Activated T-helper 17 cell treated with anti-CD3 and anti-CD28 coated beads, Interleukin-2, amount 50 U/mL, for 72 hours (primary cell): ENCODE results near the gene PIWIL1. TPM values are rescaled to one million over a fixed set of nuclear protein-coding genes. Genes with fewer than 3 reads are reported as not detected.

Source experiments
- ATAC-seq: fragments of 150-1000 bp; cut with Tn5 transposase; replicated peaks from 2 replicates; pipeline ENCODE4 v1.10.0; 2021; ENCODE audit warnings: mild to moderate bottlenecking, moderate library complexity
- H3K27ac Mint-ChIP-seq: one replicate; pipeline ENCODE4 v1.8.0; 2022; ENCODE audit warnings: mixed read lengths
- H3K27me3 Mint-ChIP-seq: one replicate; pipeline ENCODE4 v1.8.0; 2022; ENCODE audit warnings: mixed read lengths
- H3K36me3 Mint-ChIP-seq: one replicate; pipeline ENCODE4 v1.8.0; 2022; ENCODE audit warnings: low read depth, mild to moderate bottlenecking, mixed read lengths
- H3K4me1 Mint-ChIP-seq: one replicate; pipeline ENCODE4 v1.8.0; 2022; ENCODE audit warnings: mixed read lengths
- H3K4me3 Mint-ChIP-seq: one replicate; pipeline ENCODE4 v1.8.0; 2022; ENCODE audit warnings: mild to moderate bottlenecking, mixed read lengths
- H3K9me3 Mint-ChIP-seq: one replicate; pipeline ENCODE4 v1.8.0; 2022; ENCODE audit warnings: mixed read lengths
- total RNA-seq, 2 donors: library from RNA; stranded (reverse); gene quantifications; one replicate each; pipeline ENCODE4 v1.2.3, GENCODE V29; 2022

Gene PIWIL1
- total RNA-seq, 2 donors from 2014 or later, result not detected

- no peaks in the 10 kb centered on the region for H3K36me3 Mint-ChIP-seq
- no peaks in the 10 kb centered on the region for H3K4me1 Mint-ChIP-seq
- no peak overlapping the region for H3K27ac Mint-ChIP-seq
- ATAC-seq, result no peak
- H3K4me3 Mint-ChIP-seq, result no peak overlapping the region
- no peaks in the 10 kb centered on the region for H3K9me3 Mint-ChIP-seq
- peaks cover 9% of the 10 kb centered on the region for H3K27me3 Mint-ChIP-seq
Measured at GRCh38 chr12:130322263-130322662, 15.4 kb upstream of the PIWIL1 start.

GRCh38 chr12:130330685-130331084 lies 7.0 kb upstream of the PIWIL1 start:
- H3K4me1 Mint-ChIP-seq, result no peaks in the 10 kb centered on the region
- no peak for ATAC-seq
- no peaks in the 10 kb centered on the region for H3K36me3 Mint-ChIP-seq
- H3K4me3 Mint-ChIP-seq, result no peak overlapping the region
- H3K27me3 Mint-ChIP-seq, result peaks cover 19% of the 10 kb centered on the region
- H3K9me3 Mint-ChIP-seq, result no peaks in the 10 kb centered on the region
- H3K27ac Mint-ChIP-seq, result no peak overlapping the region

GRCh38 chr12:130331146-130331545 lies 6.5 kb upstream of the PIWIL1 start:
- no peak overlapping the region for H3K27ac Mint-ChIP-seq
- H3K4me1 Mint-ChIP-seq, result no peaks in the 10 kb centered on the region
- ATAC-seq, result no peak
- H3K27me3 Mint-ChIP-seq, result peaks cover 20% of the 10 kb centered on the region
- H3K4me3 Mint-ChIP-seq, result no peak overlapping the region
- H3K36me3 Mint-ChIP-seq, result no peaks in the 10 kb centered on the region
- no peaks in the 10 kb centered on the region for H3K9me3 Mint-ChIP-seq

- ATAC-seq, result no peak
- Mint-ChIP-seq H3K27me3 (peaks cover 15% of the 10 kb centered on the region), H3K27ac (no peak overlapping the region), H3K4me1 (no peaks in the 10 kb centered on the region), H3K36me3 (no peaks in the 10 kb centered on the region), H3K9me3 (no peaks in the 10 kb centered on the region), H3K4me3 (no peak overlapping the region)
Measured at GRCh38 chr12:130333341-130333740, 4.3 kb upstream of the PIWIL1 start.

- H3K27me3 Mint-ChIP-seq, result peaks cover 13% of the 10 kb centered on the region
- no peak overlapping the region for H3K27ac Mint-ChIP-seq
- H3K4me3 Mint-ChIP-seq, result no peak overlapping the region
- no peaks in the 10 kb centered on the region for H3K9me3 Mint-ChIP-seq
- no peaks in the 10 kb centered on the region for H3K36me3 Mint-ChIP-seq
- no peak for ATAC-seq
- no peaks in the 10 kb centered on the region for H3K4me1 Mint-ChIP-seq
Measured at GRCh38 chr12:130334399-130334798, 3.3 kb upstream of the PIWIL1 start.

- Mint-ChIP-seq H3K4me3 (no peak overlapping the region), H3K36me3 (no peaks in the 10 kb centered on the region), H3K27me3 (peaks cover 11% of the 10 kb centered on the region), H3K27ac (no peak overlapping the region), H3K9me3 (no peaks in the 10 kb centered on the region), H3K4me1 (no peaks in the 10 kb centered on the region)
- no peak for ATAC-seq
Measured at GRCh38 chr12:130334937-130335336, 2.8 kb upstream of the PIWIL1 start.

GRCh38 chr12:130335517-130336392 lies 1.9 kb upstream of the PIWIL1 start:
- no peak overlapping the region for H3K4me3 Mint-ChIP-seq
- no peaks in the 10 kb centered on the region for H3K9me3 Mint-ChIP-seq
- no peaks in the 10 kb centered on the region for H3K4me1 Mint-ChIP-seq
- no peak overlapping the region for H3K27ac Mint-ChIP-seq
- H3K27me3 Mint-ChIP-seq, result peaks cover 10% of the 10 kb centered on the region
- H3K36me3 Mint-ChIP-seq, result no peaks in the 10 kb centered on the region
- ATAC-seq, result no peak

GRCh38 chr12:130336723-130337487 lies 782 bp upstream of the PIWIL1 start:
- no peaks in the 10 kb centered on the region for H3K9me3 Mint-ChIP-seq
- H3K27me3 Mint-ChIP-seq, result peaks cover 10% of the 10 kb centered on the region
- H3K36me3 Mint-ChIP-seq, result no peaks in the 10 kb centered on the region
- H3K4me3 Mint-ChIP-seq, result no peak overlapping the region
- no peaks in the 10 kb centered on the region for H3K4me1 Mint-ChIP-seq
- no peak overlapping the region for H3K27ac Mint-ChIP-seq
- ATAC-seq, result no peak

- Mint-ChIP-seq H3K36me3 (no peaks in the 10 kb centered on the region), H3K4me1 (no peaks in the 10 kb centered on the region), H3K27me3 (peaks cover 10% of the 10 kb centered on the region), H3K27ac (no peak overlapping the region), H3K4me3 (no peak overlapping the region), H3K9me3 (no peaks in the 10 kb centered on the region)
- ATAC-seq, result no peak
Measured at GRCh38 chr12:130338794-130339601, 1.3 kb downstream of the PIWIL1 start.

GRCh38 chr12:130339951-130340350 lies 2.3 kb downstream of the PIWIL1 start:
- Mint-ChIP-seq H3K27me3 (peaks cover 10% of the 10 kb centered on the region), H3K36me3 (no peaks in the 10 kb centered on the region), H3K27ac (no peak overlapping the region), H3K9me3 (no peaks in the 10 kb centered on the region), H3K4me3 (no peak overlapping the region), H3K4me1 (no peaks in the 10 kb centered on the region)
- no peak for ATAC-seq

- Mint-ChIP-seq H3K9me3 (no peaks in the 10 kb centered on the region), H3K4me3 (no peak overlapping the region), H3K27ac (no peak overlapping the region), H3K36me3 (no peaks in the 10 kb centered on the region), H3K27me3 (peaks cover 9% of the 10 kb centered on the region), H3K4me1 (no peaks in the 10 kb centered on the region)
- ATAC-seq, result no peak
Measured at GRCh38 chr12:130342442-130342841, 4.8 kb downstream of the PIWIL1 start.

- H3K27me3 Mint-ChIP-seq, result peaks cover 11% of the 10 kb centered on the region
- no peak overlapping the region for H3K4me3 Mint-ChIP-seq
Measured at GRCh38 chr12:130342842-130343241, 5.2 kb downstream of the PIWIL1 start.

GRCh38 chr12:130344529-130344928 lies 6.8 kb downstream of the PIWIL1 start:
- no peak overlapping the region for H3K27ac Mint-ChIP-seq

More at GRCh38 chr12:130342842-130343241, 5.2 kb downstream of the PIWIL1 start:
- no peaks in the 10 kb centered on the region for H3K9me3 Mint-ChIP-seq
- no peak overlapping the region for H3K27ac Mint-ChIP-seq
- ATAC-seq, result no peak
- H3K4me1 Mint-ChIP-seq, result no peaks in the 10 kb centered on the region
- H3K36me3 Mint-ChIP-seq, result no peaks in the 10 kb centered on the region

GRCh38 chr12:130345292-130345691 lies 7.6 kb downstream of the PIWIL1 start:
- no peak for ATAC-seq
- no peaks in the 10 kb centered on the region for H3K9me3 Mint-ChIP-seq
- H3K27me3 Mint-ChIP-seq, result peaks cover 6% of the 10 kb centered on the region
- no peaks in the 10 kb centered on the region for H3K36me3 Mint-ChIP-seq
- H3K4me1 Mint-ChIP-seq, result no peaks in the 10 kb centered on the region
- no peak overlapping the region for H3K27ac Mint-ChIP-seq
- H3K4me3 Mint-ChIP-seq, result no peak overlapping the region

More at GRCh38 chr12:130344529-130344928, 6.8 kb downstream of the PIWIL1 start:
- no peak for ATAC-seq
- Mint-ChIP-seq H3K4me1 (no peaks in the 10 kb centered on the region), H3K4me3 (no peak overlapping the region), H3K27me3 (peaks cover 11% of the 10 kb centered on the region), H3K36me3 (no peaks in the 10 kb centered on the region), H3K9me3 (no peaks in the 10 kb centered on the region)
